ENCODE results near the gene GLI3. TPM values are rescaled to one million over a fixed set of nuclear protein-coding genes. Genes with fewer than 3 reads are reported as not detected.

Gene GLI3
- total RNA-seq, 2 donors from 2014 or later: 9.2 to 14.7 TPM

- H3K4me1 ChIP-seq (replicated peaks): no peaks in the 10 kb centered on the region
- no peaks in the 10 kb centered on the region for H3K9me3 ChIP-seq
- H3K27me3 ChIP-seq (replicated peaks; ENCODE audit: insufficient read depth): no peaks in the 10 kb centered on the region
- TF ChIP-seq CTCF (IDR thresholded peaks at IDR 0.05) (peak in 1 of 4 experiments; percentile 5), POLR2A (IDR thresholded peaks at IDR 0.05) (no peak)
- intact Hi-C loops (cut with DNase I): no loop called here
- no peak for DNase-seq (ENCODE audit: low spot score)
- 87% methylated on average over 5 of the region's 5 CpGs for WGBS
- no peak overlapping the region for H3K27ac ChIP-seq
- no peak overlapping the region for H3K4me3 ChIP-seq
- H3K36me3 ChIP-seq: no peaks in the 10 kb centered on the region
Measured at GRCh38 chr7:42186151-42186550, 50.9 kb downstream of the GLI3 start.

GRCh38 chr7:42185726-42186125 is 51.3 kb downstream of the GLI3 start:
- Histone ChIP-seq H3K9me3 (no peaks in the 10 kb centered on the region), H3K4me1 (replicated peaks) (no peaks in the 10 kb centered on the region), H3K27ac (no peak overlapping the region), H3K36me3 (no peaks in the 10 kb centered on the region), H3K4me3 (no peak overlapping the region), H3K27me3 (replicated peaks; ENCODE audit: insufficient read depth) (no peaks in the 10 kb centered on the region)
- intact Hi-C loops (cut with DNase I): no loop called here
- TF ChIP-seq POLR2A (IDR thresholded peaks at IDR 0.05) (no peak), CTCF (IDR thresholded peaks at IDR 0.05) (no peak), POLR2AphosphoS5 (IDR thresholded peaks at IDR 0.05) (no peak)
- WGBS: 90% methylated on average over 4 of the region's 4 CpGs
- DNase-seq (ENCODE audit: low spot score): no peak

- no peaks in the 10 kb centered on the region for H3K27me3 ChIP-seq (replicated peaks; ENCODE audit: insufficient read depth)
- no peaks in the 10 kb centered on the region for H3K36me3 ChIP-seq
- H3K9me3 ChIP-seq: no peaks in the 10 kb centered on the region
- intact Hi-C loops (cut with DNase I): no loop called here
- no peak overlapping the region for H3K27ac ChIP-seq
- no peak for TF ChIP-seq CTCF (IDR thresholded peaks at IDR 0.05)
- no peak for TF ChIP-seq POLR2A (IDR thresholded peaks at IDR 0.05)
- no peak for TF ChIP-seq POLR2AphosphoS5 (IDR thresholded peaks at IDR 0.05)
- no peak overlapping the region for H3K4me3 ChIP-seq
- no peak for DNase-seq (ENCODE audit: low spot score)
- no peaks in the 10 kb centered on the region for H3K4me1 ChIP-seq (replicated peaks)
- WGBS: 88% methylated on average over 6 of the region's 6 CpGs
Measured at GRCh38 chr7:42183547-42183946, 53.5 kb downstream of the GLI3 start.

GRCh38 chr7:42181566-42181965 is 55.4 kb downstream of the GLI3 start:
- Histone ChIP-seq H3K36me3 (no peaks in the 10 kb centered on the region), H3K4me1 (replicated peaks) (no peaks in the 10 kb centered on the region), H3K9me3 (no peaks in the 10 kb centered on the region), H3K4me3 (no peak overlapping the region), H3K27me3 (replicated peaks; ENCODE audit: insufficient read depth) (no peaks in the 10 kb centered on the region), H3K27ac (no peak overlapping the region)
- DNase-seq (ENCODE audit: low spot score): no peak
- no peak for TF ChIP-seq CTCF (IDR thresholded peaks at IDR 0.05)
- 77% methylated on average over 4 of the region's 4 CpGs for WGBS
- intact Hi-C loops (cut with DNase I): no loop called here

GRCh38 chr7:42180806-42181205 is 56.2 kb downstream of the GLI3 start:
- H3K27me3 ChIP-seq (replicated peaks; ENCODE audit: insufficient read depth): no peaks in the 10 kb centered on the region
- intact Hi-C loops (cut with DNase I): no loop called here
- H3K4me3 ChIP-seq: no peak overlapping the region
- WGBS: 57% methylated on average over 2 of the region's 2 CpGs
- TF ChIP-seq POLR2AphosphoS5 (IDR thresholded peaks at IDR 0.05) (no peak), POLR2A (IDR thresholded peaks at IDR 0.05) (no peak), CTCF (IDR thresholded peaks at IDR 0.05) (no peak)
- H3K36me3 ChIP-seq: no peaks in the 10 kb centered on the region
- DNase-seq (ENCODE audit: low spot score): no peak
- H3K27ac ChIP-seq: no peak overlapping the region
- no peaks in the 10 kb centered on the region for H3K9me3 ChIP-seq
- H3K4me1 ChIP-seq (replicated peaks): no peaks in the 10 kb centered on the region
